Suprapubic skin (tissue), 3 donors: ENCODE results near the gene SMARCD1.

Source experiments
- CTCF ChIP-seq, 2 donors: fragments of 200-600 bp in 1 of 2; fragments of 450-650 bp in 1 of 2; sonication (generic) in 1 of 2; IDR thresholded peaks; one replicate each; pipeline ENCODE4 v1.5.1; 2016 to 2019; ENCODE audit warnings: antibody characterized with exemption in 2 of 2, mild to moderate bottlenecking in 1 of 2, moderate library complexity in 1 of 2
- POLR2AphosphoS5 ChIP-seq, 3 donors: sonication (generic); formaldehyde crosslinking; IDR thresholded peaks; one replicate each; pipeline ENCODE4 v1.6.1; 2017; ENCODE audit warnings: antibody characterized with exemption in 3 of 3

- TF ChIP-seq POLR2AphosphoS5 (IDR thresholded peaks at IDR 0.05) (no peak), CTCF (IDR thresholded peaks at IDR 0.05) (no peak)
These were observed 31.6 kb upstream of the SMARCD1 start for GRCh38 chr12:50053583-50053982.
